ENCODE measurements around the gene TLCD1.

DNA sequence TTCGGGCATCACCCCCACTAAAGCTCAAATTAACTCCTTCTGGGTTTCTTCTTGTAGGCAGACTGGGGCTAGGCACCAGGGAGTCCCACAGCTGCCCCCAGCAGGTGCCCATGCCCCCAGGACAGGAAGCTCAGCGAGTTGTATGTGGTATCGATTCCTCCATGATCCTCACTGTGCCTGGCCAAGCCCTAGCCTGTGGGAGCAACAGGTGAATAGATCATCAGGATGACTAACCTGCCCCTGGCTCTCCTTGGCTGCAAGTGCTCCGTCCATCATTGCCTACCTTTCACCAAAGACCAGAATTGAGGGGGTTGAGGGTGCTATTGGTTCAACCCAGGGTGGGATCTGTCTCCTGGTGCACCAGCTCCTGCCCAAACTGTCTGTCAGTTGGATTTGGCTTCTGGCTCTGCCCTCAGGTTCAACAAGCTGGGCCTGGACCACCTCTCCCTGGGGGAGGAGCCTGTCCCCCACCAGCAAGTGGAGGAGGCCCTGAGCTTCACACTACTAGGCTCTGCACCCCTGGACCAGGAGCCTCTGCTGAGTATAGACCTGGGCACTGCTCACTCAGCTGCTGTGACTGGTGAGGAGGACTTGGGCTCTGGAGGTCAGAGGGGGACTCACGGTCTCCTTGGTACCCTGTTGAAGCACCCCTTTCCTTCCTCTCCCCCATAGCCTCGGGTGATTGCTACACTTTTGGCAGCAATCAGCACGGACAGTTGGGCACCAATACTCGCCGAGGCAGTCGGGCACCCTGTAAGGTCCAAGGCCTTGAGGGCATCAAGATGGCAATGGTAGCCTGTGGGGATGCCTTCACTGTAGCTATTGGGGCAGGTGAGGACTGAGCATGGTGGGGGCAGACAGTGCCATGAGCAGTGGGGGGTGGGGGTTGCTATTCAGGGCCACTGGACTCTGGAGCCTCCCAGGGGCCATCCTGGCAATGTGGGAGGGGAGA lies 14.6 kb upstream of the TLCD1 start:
- no peak for TF ChIP-seq TAF1 (IDR thresholded peaks at IDR 0.05; ENCODE audit: borderline replicate concordance, low read depth, low read length)
- TF ChIP-seq POLR2A (IDR thresholded peaks at IDR 0.05; ENCODE audit: low read depth, low read length): no peak
- TF ChIP-seq POLR2AphosphoS5 (IDR thresholded peaks at IDR 0.05; ENCODE audit: low read depth, low read length): no peak
